ENCODE results near the gene UBASH3A.

The UBASH3A gene

DNA sequence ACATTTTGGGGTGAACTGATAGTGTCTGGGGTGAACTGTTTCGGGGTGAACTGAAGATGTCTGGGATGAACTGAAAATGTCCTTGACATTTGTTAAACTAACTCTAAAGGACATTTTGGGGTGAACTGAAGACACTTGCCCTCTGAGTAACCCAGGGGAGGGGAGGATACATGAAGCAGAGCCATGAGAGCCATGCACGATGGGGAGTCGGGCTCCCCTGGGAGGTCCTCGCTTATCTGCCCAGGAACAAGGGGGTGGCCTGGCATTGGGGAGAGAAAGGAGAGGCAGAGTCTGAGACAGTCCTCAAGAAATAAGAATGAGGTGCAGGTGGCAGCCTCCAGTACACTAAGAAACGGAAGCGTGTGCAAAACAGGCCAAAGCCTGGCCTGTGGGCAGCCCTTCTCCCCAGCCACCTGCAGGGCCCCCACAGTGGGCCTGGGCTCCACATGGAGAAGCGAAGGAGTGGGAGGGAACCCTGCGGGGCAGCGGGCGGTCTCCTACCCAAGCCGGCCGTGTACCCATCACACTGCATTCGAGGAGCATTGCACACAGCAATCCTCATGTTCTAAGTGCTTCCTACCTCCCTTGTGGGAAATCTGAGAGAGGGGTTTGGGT, 68.1 kb downstream of the UBASH3A start:
- no peaks in the 10 kb centered on the region for H3K9me3 ChIP-seq
- no peaks in the 10 kb centered on the region for H3K36me3 ChIP-seq
- peak in 1 of 2 donors; percentile 40 for DNase-seq
- H3K27ac ChIP-seq = no peak overlapping the region
- intact Hi-C loops (cut with DNase I; ENCODE audit: low total_unique reads) = no loop called here
- peaks cover 0 to 20% of the 10 kb centered on the region in 2 donors for H3K27me3 ChIP-seq
- TF ChIP-seq, protein P1, sequence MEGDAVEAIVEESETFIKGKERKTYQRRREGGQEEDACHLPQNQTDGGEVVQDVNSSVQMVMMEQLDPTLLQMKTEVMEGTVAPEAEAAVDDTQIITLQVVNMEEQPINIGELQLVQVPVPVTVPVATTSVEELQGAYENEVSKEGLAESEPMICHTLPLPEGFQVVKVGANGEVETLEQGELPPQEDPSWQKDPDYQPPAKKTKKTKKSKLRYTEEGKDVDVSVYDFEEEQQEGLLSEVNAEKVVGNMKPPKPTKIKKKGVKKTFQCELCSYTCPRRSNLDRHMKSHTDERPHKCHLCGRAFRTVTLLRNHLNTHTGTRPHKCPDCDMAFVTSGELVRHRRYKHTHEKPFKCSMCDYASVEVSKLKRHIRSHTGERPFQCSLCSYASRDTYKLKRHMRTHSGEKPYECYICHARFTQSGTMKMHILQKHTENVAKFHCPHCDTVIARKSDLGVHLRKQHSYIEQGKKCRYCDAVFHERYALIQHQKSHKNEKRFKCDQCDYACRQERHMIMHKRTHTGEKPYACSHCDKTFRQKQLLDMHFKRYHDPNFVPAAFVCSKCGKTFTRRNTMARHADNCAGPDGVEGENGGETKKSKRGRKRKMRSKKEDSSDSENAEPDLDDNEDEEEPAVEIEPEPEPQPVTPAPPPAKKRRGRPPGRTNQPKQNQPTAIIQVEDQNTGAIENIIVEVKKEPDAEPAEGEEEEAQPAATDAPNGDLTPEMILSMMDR (IDR thresholded peaks at IDR 0.05) = no peak
- H3K4me3 ChIP-seq = no peak overlapping the region
- no peaks in the 10 kb centered on the region for H3K4me1 ChIP-seq

- Histone ChIP-seq H3K27ac (no peak overlapping the region), H3K4me3 (no peak overlapping the region), H3K27me3 (peaks cover 0 to 25% of the 10 kb centered on the region in 2 donors), H3K9me3 (no peaks in the 10 kb centered on the region), H3K36me3 (no peaks in the 10 kb centered on the region), H3K4me1 (no peaks in the 10 kb centered on the region)
- TF ChIP-seq, protein P1 (IDR thresholded peaks at IDR 0.05) = no peak
- peak in 1 of 2 donors; percentile 23 for DNase-seq
- intact Hi-C loops (cut with DNase I; ENCODE audit: low total_unique reads) = no loop called here
These were observed 68.8 kb downstream of the UBASH3A start for GRCh38 chr21:42472521-42472920.

GRCh38 chr21:42473498-42474042, 69.9 kb downstream of the UBASH3A start:
- Histone ChIP-seq H3K36me3 (no peaks in the 10 kb centered on the region), H3K4me3 (no peak overlapping the region), H3K27ac (no peak overlapping the region), H3K27me3 (peaks cover 0 to 26% of the 10 kb centered on the region in 2 donors), H3K4me1 (no peaks in the 10 kb centered on the region), H3K9me3 (no peaks in the 10 kb centered on the region)
- TF ChIP-seq, protein P1 (IDR thresholded peaks at IDR 0.05) = no peak
- intact Hi-C loops (cut with DNase I; ENCODE audit: low total_unique reads) = no loop called here
- DNase-seq = peak in 1 of 2 donors; percentile 38

DNA sequence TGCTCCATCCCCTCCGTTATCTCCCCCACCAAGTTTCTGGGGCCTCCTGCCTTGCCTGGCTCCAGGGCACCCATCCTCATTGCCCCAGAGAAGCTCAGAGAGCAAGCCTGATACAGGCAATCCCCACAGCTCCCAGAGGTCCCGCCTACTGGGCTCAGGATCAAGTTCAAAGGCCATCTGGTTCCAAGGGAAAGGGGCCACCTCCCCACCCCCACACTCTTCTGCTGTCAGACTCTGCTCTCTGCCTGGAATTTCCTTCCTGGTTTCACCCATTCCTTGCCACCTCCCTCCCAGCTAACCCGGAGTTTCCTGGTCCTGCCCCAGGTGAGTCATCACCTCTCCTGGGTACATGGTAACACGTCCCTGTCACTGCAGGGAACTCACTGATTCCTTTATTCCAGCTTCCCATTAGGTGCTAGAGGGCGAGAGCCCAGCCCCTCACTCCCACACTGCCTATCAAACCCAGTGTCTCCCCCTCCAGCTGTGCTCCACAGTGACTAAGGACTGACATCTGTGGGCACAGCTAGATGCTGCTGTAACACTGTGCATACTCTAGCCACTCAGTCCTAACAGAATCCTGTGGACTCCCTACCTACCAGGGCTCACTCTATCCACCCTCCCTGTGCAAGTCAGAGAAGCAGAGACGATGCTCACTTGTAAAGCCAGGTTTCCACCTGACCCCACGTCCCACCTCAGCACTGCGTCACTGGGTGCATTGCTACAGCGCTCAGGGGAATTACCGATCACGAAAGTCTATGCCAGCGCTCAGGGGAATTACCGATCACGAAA, 70.5 kb downstream of the UBASH3A start:
- intact Hi-C loops (cut with DNase I; ENCODE audit: low total_unique reads) = no loop called here
- Histone ChIP-seq H3K27ac (no peak overlapping the region), H3K27me3 (peaks cover 0 to 26% of the 10 kb centered on the region in 2 donors), H3K4me1 (no peaks in the 10 kb centered on the region), H3K4me3 (no peak overlapping the region), H3K36me3 (no peaks in the 10 kb centered on the region), H3K9me3 (no peaks in the 10 kb centered on the region)
- TF ChIP-seq, protein P1 (IDR thresholded peaks at IDR 0.05) = no peak
- peak in 1 of 2 donors; percentile 51 for DNase-seq

GRCh38 chr21:42475036-42475435, 71.3 kb downstream of the UBASH3A start:
- Histone ChIP-seq H3K36me3 (no peaks in the 10 kb centered on the region), H3K27me3 (peaks cover 0 to 26% of the 10 kb centered on the region in 2 donors), H3K4me1 (no peaks in the 10 kb centered on the region), H3K9me3 (no peaks in the 10 kb centered on the region), H3K4me3 (no peak overlapping the region), H3K27ac (no peak overlapping the region)
- intact Hi-C loops (cut with DNase I; ENCODE audit: low total_unique reads) = no loop called here
- TF ChIP-seq, protein P1 (IDR thresholded peaks at IDR 0.05) = no peak
- DNase-seq = peak in 1 of 2 donors; percentile 7
